ENCODE measurements around the gene SWT1. TPM values are rescaled to one million over a fixed set of nuclear protein-coding genes. Genes with fewer than 3 reads are reported as not detected.

The SWT1 gene
- total RNA-seq, 2 donors from 2014 or later, result 5.9 to 6.1 TPM

DNA sequence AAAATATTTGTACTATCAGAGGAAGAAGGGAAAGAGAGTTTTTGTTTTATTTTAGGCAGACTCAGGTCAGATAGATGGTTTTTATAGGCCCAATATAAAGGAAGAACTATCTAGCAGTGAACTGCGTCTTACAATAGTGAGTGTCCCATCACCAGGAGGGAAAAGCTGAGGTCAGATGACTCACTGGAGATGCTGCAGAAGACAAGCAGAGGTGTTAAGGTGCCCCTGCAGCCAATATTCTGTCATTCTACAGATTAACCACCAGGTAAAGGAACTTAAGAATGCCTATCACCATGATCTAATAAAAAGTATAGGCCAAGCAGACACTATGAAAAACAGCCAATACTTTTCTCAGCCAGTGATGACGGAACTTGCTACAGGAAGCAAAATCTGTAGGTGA is 130.5 kb downstream of the SWT1 start:
- H3K4me3 Mint-ChIP-seq, result no peak overlapping the region
- peaks cover 0 to 2% of the 10 kb centered on the region in 2 donors for H3K9me3 Mint-ChIP-seq
- no peak overlapping the region for H3K27ac Mint-ChIP-seq
- no peak for DNase-seq
- H3K36me3 Mint-ChIP-seq (ENCODE audit: insufficient read depth in 2 of 2), result peaks cover 0 to 2% of the 10 kb centered on the region in 2 donors
- H3K27me3 Mint-ChIP-seq (ENCODE audit: low read depth), result no peaks in the 10 kb centered on the region
- H3K4me1 Mint-ChIP-seq (ENCODE audit: low read depth), result peaks cover 15% of the 10 kb centered on the region
- no peak for ATAC-seq (replicated peaks in 1 of 2)

DNA sequence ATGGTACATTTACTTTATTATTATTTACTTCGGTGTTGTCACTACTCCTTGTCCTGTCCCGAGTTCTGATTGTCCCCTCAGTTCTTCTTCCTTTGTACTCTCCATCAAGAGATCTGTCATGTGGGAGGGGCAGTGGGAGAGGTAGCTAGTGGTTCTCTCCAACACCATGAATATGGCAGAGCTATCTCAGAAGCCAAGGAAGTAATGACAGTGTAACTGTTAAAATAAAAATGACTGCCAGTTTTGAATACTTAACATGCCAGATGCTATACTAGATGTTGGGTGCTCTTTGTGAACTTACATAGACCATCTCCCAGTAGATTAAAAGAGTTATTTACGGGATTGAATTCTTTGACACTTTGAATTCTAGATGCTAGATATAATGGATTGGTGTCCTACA is 131.5 kb downstream of the SWT1 start:
- Mint-ChIP-seq H3K36me3 (ENCODE audit: insufficient read depth in 2 of 2) (peaks cover 0 to 2% of the 10 kb centered on the region in 2 donors), H3K27ac (no peak overlapping the region), H3K4me3 (no peak overlapping the region), H3K27me3 (ENCODE audit: low read depth) (no peaks in the 10 kb centered on the region), H3K9me3 (peaks cover 0 to 2% of the 10 kb centered on the region in 2 donors), H3K4me1 (ENCODE audit: low read depth) (peaks cover 9% of the 10 kb centered on the region)
- no peak for ATAC-seq (replicated peaks in 1 of 2)
- no peak for DNase-seq

DNA sequence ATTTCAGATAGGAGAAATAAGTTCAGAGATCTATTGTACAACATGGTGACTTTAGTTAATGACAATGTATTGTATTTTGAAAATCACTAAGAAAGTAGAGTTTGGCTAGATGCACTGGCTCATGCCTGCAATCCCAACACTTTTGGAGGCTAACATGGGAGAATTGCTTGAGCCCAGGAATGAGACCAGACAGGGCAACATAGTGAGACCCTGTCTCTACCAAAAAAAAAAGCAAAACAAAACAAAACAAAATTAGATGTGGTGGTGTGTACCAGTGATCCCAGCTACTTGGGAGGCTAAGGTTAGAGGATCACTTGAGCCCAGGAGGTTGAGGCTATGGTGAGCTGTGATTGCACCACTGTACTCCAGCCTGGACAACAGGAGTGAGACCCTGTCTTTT is 132.9 kb downstream of the SWT1 start:
- no peak overlapping the region for H3K27ac Mint-ChIP-seq
- H3K9me3 Mint-ChIP-seq, result peaks cover 0 to 2% of the 10 kb centered on the region in 2 donors
- DNase-seq (no peak), ATAC-seq (replicated peaks in 1 of 2) (no peak)
- H3K4me3 Mint-ChIP-seq, result no peak overlapping the region
- H3K4me1 Mint-ChIP-seq (ENCODE audit: low read depth), result peaks cover 10% of the 10 kb centered on the region
- peaks cover 4 to 7% of the 10 kb centered on the region in 2 donors for H3K36me3 Mint-ChIP-seq (ENCODE audit: insufficient read depth in 2 of 2)
- H3K27me3 Mint-ChIP-seq (ENCODE audit: low read depth), result no peaks in the 10 kb centered on the region

DNA sequence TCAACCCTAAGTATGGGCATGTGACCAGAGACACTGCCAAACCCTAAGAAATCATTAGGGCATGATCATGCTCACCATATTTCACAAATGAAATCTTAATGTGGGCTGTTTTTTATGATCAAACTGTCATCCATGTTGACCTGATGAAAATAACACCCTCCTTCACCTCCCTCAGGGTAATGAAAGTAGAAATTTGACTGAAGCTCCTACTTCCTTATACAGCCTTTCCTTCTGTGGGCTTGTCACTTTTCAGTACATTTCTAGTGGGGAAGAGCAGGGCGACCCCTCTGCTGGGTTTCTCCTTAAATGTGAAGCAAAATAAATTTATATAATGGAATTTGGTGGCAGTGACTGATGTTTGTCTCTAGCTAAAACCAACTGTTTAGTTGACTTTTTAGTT is 134.2 kb downstream of the SWT1 start:
- Mint-ChIP-seq H3K27me3 (ENCODE audit: low read depth) (no peaks in the 10 kb centered on the region), H3K4me1 (ENCODE audit: low read depth) (peaks cover 7% of the 10 kb centered on the region), H3K36me3 (ENCODE audit: insufficient read depth in 2 of 2) (peaks cover 6 to 17% of the 10 kb centered on the region in 2 donors), H3K4me3 (no peak overlapping the region), H3K9me3 (peaks cover 0 to 2% of the 10 kb centered on the region in 2 donors), H3K27ac (no peak overlapping the region)
- DNase-seq (no peak), ATAC-seq (replicated peaks in 1 of 2) (no peak)

DNA sequence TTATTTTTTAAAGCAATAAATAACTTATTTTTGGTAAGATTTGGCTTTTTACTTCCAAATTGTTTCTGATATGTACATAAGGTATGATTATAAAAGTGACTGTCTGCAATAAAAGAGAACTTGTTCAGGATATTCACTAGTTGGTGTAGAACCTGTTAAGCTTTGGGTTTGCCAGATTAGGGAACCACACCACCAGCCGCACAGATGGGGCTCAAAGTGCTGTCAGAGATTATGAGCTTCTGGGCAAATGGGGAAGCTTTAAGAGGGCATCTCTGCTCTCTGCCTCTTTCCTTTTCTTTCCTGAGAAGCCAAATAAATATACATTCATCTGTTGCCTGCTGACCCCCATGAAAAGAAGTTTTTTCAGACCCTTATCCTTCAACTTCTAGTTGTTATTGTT is 134.7 kb downstream of the SWT1 start:
- H3K36me3 Mint-ChIP-seq (ENCODE audit: insufficient read depth in 2 of 2), result peaks cover 6 to 22% of the 10 kb centered on the region in 2 donors
- H3K4me3 Mint-ChIP-seq, result no peak overlapping the region
- DNase-seq, result no peak
- H3K9me3 Mint-ChIP-seq, result peaks cover 0 to 2% of the 10 kb centered on the region in 2 donors
- H3K4me1 Mint-ChIP-seq (ENCODE audit: low read depth), result peaks cover 7% of the 10 kb centered on the region
- no peak for ATAC-seq (replicated peaks in 1 of 2)
- H3K27me3 Mint-ChIP-seq (ENCODE audit: low read depth), result no peaks in the 10 kb centered on the region
- H3K27ac Mint-ChIP-seq, result no peak overlapping the region

DNA sequence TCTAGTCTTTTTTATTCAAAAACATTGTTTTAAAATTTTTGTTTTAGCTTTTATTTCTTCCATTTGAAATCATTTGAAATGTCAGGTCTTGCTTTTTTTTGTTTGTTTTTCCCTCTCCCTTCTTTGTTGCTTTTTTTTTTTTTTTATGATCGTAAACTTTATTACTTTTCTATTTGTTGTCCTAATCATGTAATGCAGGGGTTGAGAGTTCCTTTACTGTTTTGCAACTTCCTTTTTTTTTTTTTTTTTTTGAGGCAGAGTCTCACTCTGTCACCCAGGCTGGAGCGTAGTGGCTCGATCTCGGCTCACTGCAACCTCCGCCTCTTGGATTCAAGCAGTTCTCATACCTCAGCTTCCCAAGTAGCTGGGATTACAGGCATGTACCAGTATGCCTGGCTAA is 135.3 kb downstream of the SWT1 start:
- Mint-ChIP-seq H3K4me3 (no peak overlapping the region), H3K9me3 (peaks cover 0 to 2% of the 10 kb centered on the region in 2 donors), H3K27me3 (ENCODE audit: low read depth) (no peaks in the 10 kb centered on the region), H3K36me3 (ENCODE audit: insufficient read depth in 2 of 2) (peaks cover 6 to 23% of the 10 kb centered on the region in 2 donors), H3K4me1 (ENCODE audit: low read depth) (peaks cover 7% of the 10 kb centered on the region), H3K27ac (peak overlapping the region; percentile 38)
- ATAC-seq (replicated peaks in 1 of 2) (no peak), DNase-seq (no peak)

DNA sequence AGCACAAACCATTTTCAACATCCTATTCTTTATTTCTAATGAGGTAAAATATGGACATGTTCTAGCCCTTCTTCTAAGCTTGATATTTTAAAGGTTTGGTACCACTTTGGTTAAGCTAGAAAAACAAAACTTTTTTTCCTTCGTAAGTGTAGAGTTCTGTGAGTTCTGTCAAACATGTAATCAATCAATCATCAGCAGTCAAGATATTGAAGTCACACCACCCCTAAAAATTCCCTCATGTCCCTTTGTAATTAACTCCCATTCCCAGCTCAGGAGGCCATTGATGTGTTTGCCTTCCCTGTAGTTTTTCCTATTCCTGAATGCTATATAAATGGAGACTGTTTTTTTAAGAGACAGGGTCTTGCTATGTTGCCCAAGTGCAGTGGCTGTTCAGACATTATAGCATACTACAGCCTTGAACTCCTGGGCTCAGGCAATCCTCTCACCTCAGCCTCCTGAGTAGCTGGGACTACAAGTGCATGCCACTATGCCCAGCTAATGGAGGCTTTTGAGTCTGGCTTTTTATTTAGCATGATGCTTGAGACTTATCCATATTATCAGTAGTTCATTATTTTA is 137.1 kb downstream of the SWT1 start:
- Mint-ChIP-seq H3K4me3 (no peak overlapping the region), H3K4me1 (ENCODE audit: low read depth) (peaks cover 7% of the 10 kb centered on the region), H3K36me3 (ENCODE audit: insufficient read depth in 2 of 2) (peaks cover 10 to 35% of the 10 kb centered on the region in 2 donors), H3K27me3 (ENCODE audit: low read depth) (no peaks in the 10 kb centered on the region), H3K9me3 (peaks cover 0 to 2% of the 10 kb centered on the region in 2 donors), H3K27ac (no peak overlapping the region)
- ATAC-seq (replicated peaks in 1 of 2) (no peak), DNase-seq (no peak)

DNA sequence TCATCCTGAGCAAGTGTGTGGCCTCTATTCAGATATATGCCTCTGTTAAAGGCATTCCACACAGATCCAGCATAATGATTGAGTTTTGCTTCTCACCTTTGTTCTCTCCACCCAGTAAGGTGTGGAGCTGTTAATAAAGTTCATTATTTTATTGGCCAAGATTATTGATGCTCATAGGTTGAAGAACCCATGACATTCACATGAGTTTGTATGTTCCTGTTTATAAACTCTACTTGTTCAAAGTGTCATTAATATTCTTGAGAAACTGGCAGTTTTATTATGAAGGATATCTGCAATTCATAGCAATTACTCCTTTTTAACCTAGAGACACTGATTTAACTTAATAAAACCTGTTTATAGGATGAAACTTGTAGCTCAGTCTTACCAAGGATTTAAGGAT is 138.1 kb downstream of the SWT1 start:
- peaks cover 7% of the 10 kb centered on the region for H3K4me1 Mint-ChIP-seq (ENCODE audit: low read depth)
- peaks cover 12 to 40% of the 10 kb centered on the region in 2 donors for H3K36me3 Mint-ChIP-seq (ENCODE audit: insufficient read depth in 2 of 2)
- no peak for DNase-seq
- no peak overlapping the region for H3K4me3 Mint-ChIP-seq
- ATAC-seq (replicated peaks in 1 of 2), result no peak
- no peaks in the 10 kb centered on the region for H3K9me3 Mint-ChIP-seq
- H3K27me3 Mint-ChIP-seq (ENCODE audit: low read depth), result no peaks in the 10 kb centered on the region
- no peak overlapping the region for H3K27ac Mint-ChIP-seq

DNA sequence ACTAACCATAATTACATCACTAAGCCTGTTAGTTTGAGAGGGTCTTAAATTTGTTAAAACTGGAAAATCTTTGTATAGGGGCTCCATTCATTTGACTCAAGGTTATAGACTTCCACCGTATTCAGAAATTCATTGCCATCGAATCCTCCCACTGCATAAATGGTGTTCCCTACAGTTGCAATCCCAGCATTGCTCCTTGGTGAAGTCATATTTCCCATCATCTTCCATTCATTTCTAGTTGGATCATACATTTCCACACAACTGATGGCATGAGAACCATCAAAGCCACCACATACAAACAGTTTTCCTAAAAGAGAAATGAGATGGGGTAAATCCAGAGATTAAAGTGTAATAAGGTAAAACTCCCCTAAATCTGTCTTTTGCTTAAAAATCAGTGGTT is 141.0 kb downstream of the SWT1 start:
- DNase-seq (no peak), ATAC-seq (replicated peaks in 1 of 2) (no peak)
- Mint-ChIP-seq H3K4me3 (no peak overlapping the region), H3K9me3 (no peaks in the 10 kb centered on the region), H3K36me3 (ENCODE audit: insufficient read depth in 2 of 2) (peaks cover 14 to 46% of the 10 kb centered on the region in 2 donors), H3K27me3 (ENCODE audit: low read depth) (no peaks in the 10 kb centered on the region), H3K27ac (peak overlapping the region; percentile 75), H3K4me1 (ENCODE audit: low read depth) (peaks cover 7% of the 10 kb centered on the region)

DNA sequence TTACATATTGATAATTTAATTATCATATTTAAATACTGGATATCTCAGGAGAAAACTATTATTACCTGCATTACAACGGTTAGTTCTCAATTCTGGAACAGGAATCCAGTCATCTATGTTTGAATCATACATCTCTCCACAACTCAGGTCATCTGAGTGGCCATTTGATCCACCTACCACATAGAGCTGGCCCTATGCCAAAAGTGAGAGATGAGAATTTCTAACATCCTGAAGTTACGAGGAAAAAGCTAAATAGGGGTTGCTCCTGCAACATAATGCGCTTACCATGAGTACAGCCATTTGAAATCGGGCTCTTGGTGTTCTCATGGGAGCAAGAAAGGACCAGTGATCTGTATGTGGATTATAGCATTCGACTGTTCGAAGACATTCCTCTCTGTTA is 143.2 kb downstream of the SWT1 start:
- no peaks in the 10 kb centered on the region for H3K9me3 Mint-ChIP-seq
- H3K4me1 Mint-ChIP-seq (ENCODE audit: low read depth), result no peaks in the 10 kb centered on the region
- no peak overlapping the region for H3K27ac Mint-ChIP-seq
- DNase-seq (no peak), ATAC-seq (replicated peaks in 1 of 2) (no peak)
- no peak overlapping the region for H3K4me3 Mint-ChIP-seq
- no peaks in the 10 kb centered on the region for H3K27me3 Mint-ChIP-seq (ENCODE audit: low read depth)
- H3K36me3 Mint-ChIP-seq (ENCODE audit: insufficient read depth in 2 of 2), result peaks cover 16 to 43% of the 10 kb centered on the region in 2 donors

DNA sequence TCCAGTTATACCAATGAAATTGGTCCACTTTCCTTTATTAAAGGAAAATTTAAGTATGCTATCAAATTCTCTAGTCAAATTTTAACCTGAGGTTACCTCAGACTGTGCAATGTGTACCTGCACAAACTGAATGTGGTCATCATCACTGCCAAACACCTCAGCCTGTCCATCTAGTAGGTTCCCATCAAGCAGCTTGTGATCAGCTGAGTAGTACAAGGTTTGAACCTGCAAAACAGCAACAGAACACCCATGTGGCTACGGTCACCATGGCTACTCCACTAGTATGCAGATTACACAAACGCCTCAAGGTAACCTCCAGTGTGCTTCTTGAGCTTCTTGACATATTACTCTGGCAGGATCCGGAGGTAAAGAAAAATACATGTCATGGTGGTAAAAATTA is 148.5 kb downstream of the SWT1 start:
- Mint-ChIP-seq H3K4me1 (ENCODE audit: low read depth) (no peaks in the 10 kb centered on the region), H3K36me3 (ENCODE audit: insufficient read depth in 2 of 2) (peaks cover 14 to 36% of the 10 kb centered on the region in 2 donors), H3K4me3 (no peak overlapping the region), H3K27ac (peak overlapping the region; percentile 67), H3K27me3 (ENCODE audit: low read depth) (no peaks in the 10 kb centered on the region), H3K9me3 (no peaks in the 10 kb centered on the region)
- DNase-seq (no peak), ATAC-seq (replicated peaks in 1 of 2) (no peak)

DNA sequence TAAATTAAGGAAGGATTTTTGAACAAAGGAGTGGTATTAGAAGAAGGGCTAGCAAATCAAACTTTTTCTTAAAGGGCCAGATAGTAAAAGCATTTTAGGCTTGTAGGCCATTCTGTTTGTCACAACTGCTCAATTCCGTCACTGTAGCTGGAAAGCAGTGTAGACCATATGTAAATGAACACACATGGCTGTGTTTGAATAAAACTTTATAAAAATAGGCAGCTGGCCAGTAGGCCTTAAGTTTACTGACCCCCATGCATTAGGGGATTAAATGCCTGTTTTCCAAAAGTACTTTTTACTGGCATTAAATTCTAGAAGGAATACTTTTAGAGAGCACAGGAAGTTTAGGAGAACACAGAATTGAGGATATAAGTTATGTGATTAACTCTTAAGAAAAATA is 151.2 kb downstream of the SWT1 start:
- peaks cover 22% of the 10 kb centered on the region for H3K4me1 Mint-ChIP-seq (ENCODE audit: low read depth)
- peaks cover 16 to 40% of the 10 kb centered on the region in 2 donors for H3K36me3 Mint-ChIP-seq (ENCODE audit: insufficient read depth in 2 of 2)
- H3K4me3 Mint-ChIP-seq, result no peak overlapping the region
- no peak overlapping the region for H3K27ac Mint-ChIP-seq
- no peak for ATAC-seq (replicated peaks in 1 of 2)
- no peaks in the 10 kb centered on the region for H3K9me3 Mint-ChIP-seq
- DNase-seq, result no peak
- no peaks in the 10 kb centered on the region for H3K27me3 Mint-ChIP-seq (ENCODE audit: low read depth)

DNA sequence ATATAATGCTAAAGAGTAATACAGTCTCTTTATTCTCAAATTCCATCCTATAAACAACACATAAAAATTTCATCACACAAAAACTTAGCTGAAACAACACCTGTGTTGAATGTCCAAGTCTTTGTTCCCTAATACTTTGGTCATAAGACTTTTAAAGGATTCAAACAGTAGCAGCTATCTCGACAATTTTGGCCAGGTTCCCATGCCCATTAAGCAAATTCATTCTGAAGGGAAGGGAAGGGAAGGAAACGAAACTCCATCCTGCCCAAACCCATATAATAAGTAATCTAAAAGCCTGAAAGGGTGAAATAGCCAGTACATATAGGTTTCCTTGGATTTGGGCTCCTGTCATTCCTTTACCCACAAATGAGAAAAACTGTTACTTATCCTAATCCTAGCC is 152.6 kb downstream of the SWT1 start:
- peak overlapping the region; percentile 68 for H3K27ac Mint-ChIP-seq
- H3K9me3 Mint-ChIP-seq, result no peaks in the 10 kb centered on the region
- no peak for DNase-seq
- no peak for ATAC-seq (replicated peaks in 1 of 2)
- H3K27me3 Mint-ChIP-seq (ENCODE audit: low read depth), result no peaks in the 10 kb centered on the region
- H3K4me1 Mint-ChIP-seq (ENCODE audit: low read depth), result peaks cover 36% of the 10 kb centered on the region
- H3K4me3 Mint-ChIP-seq, result no peak overlapping the region
- peaks cover 14 to 42% of the 10 kb centered on the region in 2 donors for H3K36me3 Mint-ChIP-seq (ENCODE audit: insufficient read depth in 2 of 2)

DNA sequence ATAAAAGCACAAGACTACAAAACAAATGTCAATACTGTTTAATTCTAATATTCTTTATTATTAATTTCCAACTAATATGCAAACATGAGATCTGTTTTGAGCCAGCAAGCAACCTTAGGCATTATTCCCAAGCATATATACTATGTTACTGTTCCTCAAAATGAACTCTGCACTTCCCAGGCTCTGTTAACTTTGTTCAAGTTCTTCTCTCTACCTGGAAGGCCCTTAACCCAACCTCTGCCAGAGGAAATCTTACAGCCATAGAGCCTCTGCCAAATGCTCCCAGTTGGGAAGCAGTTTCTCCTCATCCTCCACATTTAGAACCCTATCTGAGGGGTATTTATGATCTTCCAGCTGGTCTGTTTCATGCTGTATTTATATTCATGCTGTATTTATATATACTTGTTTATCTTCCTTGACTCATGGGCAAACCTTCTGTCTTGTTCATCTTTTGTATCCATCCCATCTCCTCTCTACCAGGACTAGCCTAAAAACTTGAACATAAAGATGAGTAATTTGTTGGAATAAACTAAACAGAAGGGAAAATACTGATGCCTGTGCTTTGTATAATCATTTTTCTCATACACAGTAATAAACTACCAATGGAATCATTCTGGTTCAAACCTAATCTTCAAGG is 154.7 kb downstream of the SWT1 start:
- ATAC-seq (replicated peaks in 1 of 2) (no peak), DNase-seq (no peak)
- peak overlapping the region; percentile 96 for H3K27ac Mint-ChIP-seq
- no peaks in the 10 kb centered on the region for H3K27me3 Mint-ChIP-seq (ENCODE audit: low read depth)
- H3K9me3 Mint-ChIP-seq, result no peaks in the 10 kb centered on the region
- H3K4me3 Mint-ChIP-seq, result peak overlapping the region in 1 of 2 donors; percentile 92
- H3K36me3 Mint-ChIP-seq (ENCODE audit: insufficient read depth in 2 of 2), result peaks cover 16 to 31% of the 10 kb centered on the region in 2 donors
- peaks cover 51% of the 10 kb centered on the region for H3K4me1 Mint-ChIP-seq (ENCODE audit: low read depth)

All from activated T-cell treated with anti-CD3 and anti-CD28 coated beads, Interleukin-2, amount 50 U/mL, for 72 hours (primary cell).